Mesenchymal stem cell (in vitro differentiated cells and primary cell): ENCODE measurements around the gene KRT39.

ENCODE experiments used
- DNase-seq: peaks from one replicate; pipeline ENCODE4 v3.0.0-alpha.2; 2013
- H2AFZ ChIP-seq: one replicate; pipeline ENCODE4 v1.6.1; 2013; ENCODE audit warnings: low read depth, mild to moderate bottlenecking, control low read depth, inconsistent platforms, low read length, moderate library complexity
- H2AK5ac ChIP-seq: 2 replicates; pipeline ENCODE4 v1.6.1; 2013; ENCODE audit warnings: low read length, moderate library complexity, mild to moderate bottlenecking, inconsistent platforms; ENCODE audit not compliant: severe bottlenecking
- H2BK120ac ChIP-seq: one replicate; pipeline ENCODE4 v1.6.1; 2013; ENCODE audit warnings: low read depth, mild to moderate bottlenecking, inconsistent platforms, low read length, moderate library complexity
- H2BK12ac ChIP-seq, 2 experiments: one replicate each; pipeline ENCODE4 v1.6.1; 2013; ENCODE audit warnings: inconsistent platforms in 2 of 2, low read length in 2 of 2, mild to moderate bottlenecking in 2 of 2, moderate library complexity in 2 of 2, control low read depth in 1 of 2
- H2BK15ac ChIP-seq: one replicate; pipeline ENCODE4 v1.6.1; 2013; ENCODE audit warnings: mild to moderate bottlenecking, low read depth, inconsistent platforms; ENCODE audit not compliant: poor library complexity, severe bottlenecking
- H2BK5ac ChIP-seq: 2 replicates; pipeline ENCODE4 v1.6.1; 2013; ENCODE audit warnings: low read depth, mild to moderate bottlenecking, low read length, control low read depth, inconsistent platforms; ENCODE audit not compliant: poor library complexity, severe bottlenecking
- H3K14ac ChIP-seq, 2 experiments: one replicate each; pipeline ENCODE4 v1.6.1; 2013; ENCODE audit warnings: inconsistent platforms in 2 of 2, low read length in 2 of 2, control low read depth in 1 of 2, mild to moderate bottlenecking in 1 of 2, moderate library complexity in 1 of 2
- H3K18ac ChIP-seq, 2 experiments: one replicate each; pipeline ENCODE4 v1.6.1; 2013; ENCODE audit warnings: inconsistent platforms in 2 of 2, low read length in 2 of 2, control low read depth in 1 of 2, low read depth in 1 of 2, mild to moderate bottlenecking in 1 of 2
- H3K23ac ChIP-seq, 2 experiments: one replicate each; pipeline ENCODE4 v1.6.1; 2013; ENCODE audit warnings: inconsistent platforms in 2 of 2, low read length in 2 of 2, mild to moderate bottlenecking in 2 of 2, moderate library complexity in 2 of 2, control low read depth in 1 of 2
- H3K27ac ChIP-seq: 2 replicates; pipeline ENCODE4 v1.5.1; 2013; ENCODE audit warnings: mild to moderate bottlenecking, moderate library complexity, low read length, control low read depth, inconsistent platforms; ENCODE audit not compliant: poor library complexity, severe bottlenecking
- H3K27me3 ChIP-seq, 2 experiments: 2 replicates each; pipeline versions ENCODE4 v1.6.1 to v1.7.0; 2013; ENCODE audit warnings: low read length in 2 of 2, mild to moderate bottlenecking in 2 of 2, moderate library complexity in 2 of 2, control low read depth in 1 of 2, inconsistent platforms in 1 of 2; ENCODE audit not compliant: control insufficient read depth in 1 of 2, insufficient read depth in 1 of 2
- H3K36me3 ChIP-seq, 2 experiments: 2 replicates each; pipeline versions ENCODE4 v1.6.1 to v1.7.0; 2013; ENCODE audit warnings: low read length in 2 of 2, control low read depth in 1 of 2, inconsistent platforms in 1 of 2, low read depth in 1 of 2, mild to moderate bottlenecking in 1 of 2; ENCODE audit not compliant: insufficient read depth in 2 of 2, control insufficient read depth in 1 of 2
- H3K4ac ChIP-seq, 2 experiments: one replicate each; pipeline ENCODE4 v1.6.1; 2013; ENCODE audit warnings: inconsistent platforms in 2 of 2, low read length in 2 of 2, mild to moderate bottlenecking in 2 of 2, moderate library complexity in 2 of 2, control low read depth in 1 of 2, low read depth in 1 of 2
- H3K4me1 ChIP-seq: 2 replicates; pipeline ENCODE4 v1.6.1; 2013; ENCODE audit warnings: low read depth, low read length, control low read depth; ENCODE audit not compliant: control insufficient read depth, insufficient read depth
- H3K4me2 ChIP-seq: 2 replicates; pipeline ENCODE4 v1.6.1; 2013; ENCODE audit warnings: low read length, mild to moderate bottlenecking, inconsistent platforms; ENCODE audit not compliant: poor library complexity, severe bottlenecking
- H3K4me3 ChIP-seq, 2 experiments: 2 replicates each; pipeline versions ENCODE4 v1.5.1 to v1.7.0; 2013; ENCODE audit warnings: low read length in 2 of 2, mild to moderate bottlenecking in 2 of 2, control low read depth in 1 of 2, low read depth in 1 of 2; ENCODE audit not compliant: insufficient read depth in 1 of 2
- H3K79me1 ChIP-seq: replicated peaks from 2 replicates; pipeline ENCODE4 v1.6.1; 2013; ENCODE audit warnings: mild to moderate bottlenecking, control low read depth, low read length, inconsistent platforms; ENCODE audit not compliant: poor library complexity, severe bottlenecking
- H3K9ac ChIP-seq: 2 replicates; pipeline ENCODE4 v1.7.0; 2013; ENCODE audit warnings: mild to moderate bottlenecking, low read length, moderate library complexity
- H3K9me3 ChIP-seq: 2 replicates; pipeline ENCODE4 v1.7.0; 2013; ENCODE audit warnings: mild to moderate bottlenecking, low read length; ENCODE audit not compliant: control insufficient read depth
- H4K8ac ChIP-seq: one replicate; pipeline ENCODE4 v1.6.1; 2013; ENCODE audit warnings: inconsistent platforms, mild to moderate bottlenecking, low read length, moderate library complexity
- H4K91ac ChIP-seq: one replicate; pipeline ENCODE4 v1.6.1; 2013; ENCODE audit warnings: mild to moderate bottlenecking, low read length, inconsistent platforms
- WGBS: methylation state at CpG from one replicate; pipeline ENCODE4 v1.1.7; 2013; ENCODE audit warnings: mixed read lengths; 5-methylcytosine and 5-hydroxymethylcytosine counted together

The KRT39 gene

DNA sequence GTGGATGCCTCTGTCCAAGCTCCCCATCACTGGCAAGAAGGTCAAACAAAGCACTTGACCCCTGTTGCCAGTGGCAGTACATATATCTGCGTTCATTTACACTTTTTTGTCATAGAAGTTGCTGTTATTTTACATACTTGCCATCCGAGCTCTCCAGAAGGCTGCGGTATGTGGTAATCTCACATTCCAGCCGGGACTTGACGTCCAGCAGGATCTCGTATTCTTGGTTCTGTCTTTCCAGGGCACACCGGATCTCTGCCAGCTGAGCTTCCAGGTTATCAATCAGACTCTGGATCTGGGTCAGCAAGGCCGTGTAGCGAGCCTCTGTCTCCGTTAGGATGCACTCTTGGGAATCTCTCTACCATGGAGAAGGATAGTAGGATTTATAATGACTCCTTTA lies 6.6 kb downstream of the KRT39 start:
- H3K79me1 ChIP-seq = no peaks in the 10 kb centered on the region
- H3K18ac ChIP-seq = no peak overlapping the region
- no peak overlapping the region for H2AK5ac ChIP-seq
- H3K9me3 ChIP-seq = no peaks in the 10 kb centered on the region
- H2AFZ ChIP-seq = no peak overlapping the region
- H3K4me3 ChIP-seq = no peak overlapping the region
- no peak overlapping the region for H3K9ac ChIP-seq
- H3K4me2 ChIP-seq = no peak overlapping the region
- no peak overlapping the region for H3K4ac ChIP-seq
- no peak overlapping the region for H3K14ac ChIP-seq
- H3K36me3 ChIP-seq = no peaks in the 10 kb centered on the region
- no peak overlapping the region for H3K23ac ChIP-seq
- H4K8ac ChIP-seq = no peak overlapping the region
- H4K91ac ChIP-seq = no peak overlapping the region
- no peak overlapping the region for H2BK120ac ChIP-seq
- H2BK12ac ChIP-seq = no peak overlapping the region
- no peaks in the 10 kb centered on the region for H3K27me3 ChIP-seq
- peaks cover 12% of the 10 kb centered on the region for H3K4me1 ChIP-seq
- no peak overlapping the region for H2BK15ac ChIP-seq
- no peak overlapping the region for H3K27ac ChIP-seq
- H2BK5ac ChIP-seq = no peak overlapping the region
- 54% methylated on average over 7 of the region's 10 CpGs for WGBS
- DNase-seq = peak; percentile 29

DNA sequence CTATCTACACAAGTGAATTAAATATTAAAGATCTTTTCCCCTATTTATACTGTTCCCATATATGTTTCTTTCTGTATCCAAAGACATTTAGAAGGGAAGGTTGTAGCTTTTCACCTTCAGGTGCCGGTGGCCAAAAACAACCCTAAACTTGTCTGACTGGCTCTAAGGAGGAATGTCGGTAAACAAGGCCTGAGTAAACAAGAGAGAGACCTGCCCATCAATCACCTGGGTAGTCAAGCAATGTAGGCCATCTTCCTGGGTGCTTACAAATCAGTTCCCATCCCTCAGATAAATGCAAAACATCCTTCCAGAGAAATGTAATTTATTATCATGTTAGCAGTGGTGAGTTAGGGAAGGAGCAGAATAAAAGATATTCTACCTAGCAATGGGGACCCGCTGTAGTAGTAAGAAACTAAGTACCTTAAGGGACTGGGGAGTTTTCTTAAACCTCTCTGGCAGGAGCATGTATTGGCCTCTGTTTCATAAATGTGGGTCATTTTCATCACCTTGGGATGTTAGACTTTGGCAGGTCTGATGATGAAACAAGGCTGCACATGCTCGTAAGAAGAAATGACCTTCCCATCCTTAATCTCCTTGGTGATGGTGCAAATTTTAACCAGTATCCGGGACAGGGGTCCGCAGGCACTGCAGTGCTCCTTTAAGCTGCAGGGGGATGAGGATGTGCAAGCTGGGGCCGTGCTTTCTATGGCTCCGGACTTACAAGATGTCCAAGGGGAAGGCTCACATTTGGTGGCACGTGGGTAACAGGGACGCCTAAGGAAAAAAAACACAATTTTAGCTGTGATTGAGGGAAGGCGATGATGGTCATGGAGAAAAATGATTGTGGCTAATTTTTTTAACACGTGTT lies 8.4 kb downstream of the KRT39 start:
- H3K14ac ChIP-seq = no peak overlapping the region
- H2AK5ac ChIP-seq = peak overlapping the region; percentile 93
- H2BK5ac ChIP-seq = peak overlapping the region; percentile 63
- no peak overlapping the region for H2BK12ac ChIP-seq
- H3K23ac ChIP-seq = no peak overlapping the region
- no peak overlapping the region for H3K18ac ChIP-seq
- DNase-seq = no peak
- no peak overlapping the region for H3K4ac ChIP-seq
- 84% methylated on average over 11 of the region's 12 CpGs for WGBS
- no peaks in the 10 kb centered on the region for H3K9me3 ChIP-seq
- H3K4me1 ChIP-seq = peaks cover 12% of the 10 kb centered on the region
- H3K79me1 ChIP-seq = no peaks in the 10 kb centered on the region
- no peak overlapping the region for H4K8ac ChIP-seq
- H2BK15ac ChIP-seq = no peak overlapping the region
- H2BK120ac ChIP-seq = no peak overlapping the region
- H3K4me2 ChIP-seq = no peak overlapping the region
- no peak overlapping the region for H2AFZ ChIP-seq
- H4K91ac ChIP-seq = no peak overlapping the region
- no peaks in the 10 kb centered on the region for H3K36me3 ChIP-seq
- peak overlapping the region; percentile 56 for H3K9ac ChIP-seq
- H3K27ac ChIP-seq = peak overlapping the region; percentile 72
- no peak overlapping the region for H3K4me3 ChIP-seq
- H3K27me3 ChIP-seq = no peaks in the 10 kb centered on the region

DNA sequence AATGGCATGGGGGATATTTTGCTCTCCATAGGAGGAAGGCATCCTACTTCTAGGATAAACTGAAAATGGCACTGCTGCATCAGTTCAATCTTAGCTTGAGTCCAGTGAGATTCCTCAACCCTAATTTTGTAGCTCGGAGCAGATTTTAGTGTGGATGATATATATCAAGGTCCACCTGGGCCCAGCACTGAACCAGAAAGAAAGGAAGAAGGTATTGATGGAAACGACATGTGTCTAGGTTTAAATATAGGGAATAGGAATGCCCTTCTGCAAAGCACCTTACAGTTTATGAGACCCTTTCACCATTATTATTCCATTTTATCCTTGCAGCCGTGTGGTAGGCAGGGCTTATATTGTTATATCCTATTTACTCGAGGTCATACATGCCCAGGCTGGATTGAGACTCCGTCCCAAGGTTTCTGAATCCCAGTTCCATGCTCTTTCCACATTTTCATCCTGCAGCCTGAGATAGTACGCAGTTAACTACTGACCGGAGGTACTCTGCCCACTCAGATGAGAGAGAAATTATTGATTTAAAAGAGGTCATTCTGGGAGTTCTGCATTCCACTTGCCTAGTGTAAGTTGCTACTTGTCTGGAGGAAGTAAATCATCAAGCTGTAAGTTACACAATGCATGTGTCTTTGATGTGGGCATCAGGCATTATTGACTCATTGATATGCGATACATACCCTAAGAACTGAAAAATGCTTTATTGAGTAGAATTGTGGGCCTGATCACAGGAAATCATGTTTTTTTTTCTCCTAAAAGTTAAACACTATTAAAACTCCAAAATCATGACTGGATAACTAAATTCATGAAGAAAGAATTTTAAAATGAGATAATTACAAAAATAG lies 10.1 kb downstream of the KRT39 start:
- peaks cover 10% of the 10 kb centered on the region for H3K4me1 ChIP-seq
- H3K36me3 ChIP-seq = no peaks in the 10 kb centered on the region

DNA sequence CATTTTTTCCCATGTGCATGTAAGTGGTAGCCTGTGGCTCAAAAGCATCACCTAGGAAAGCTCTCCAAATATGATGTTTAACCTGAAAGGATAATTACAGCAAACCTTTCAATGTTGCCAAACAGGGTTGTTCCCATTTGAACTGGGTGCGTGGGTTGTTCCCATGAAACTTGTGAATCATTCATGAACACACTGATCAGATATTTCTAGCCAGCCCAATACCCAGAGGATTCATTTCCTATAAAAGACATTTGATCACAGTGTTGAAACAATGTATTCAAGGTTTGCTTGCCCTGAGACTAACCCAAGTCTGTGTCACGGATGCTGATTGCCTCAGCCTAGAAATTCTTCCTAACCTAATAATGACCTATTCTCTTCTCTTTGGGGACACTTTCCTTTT lies 12.9 kb downstream of the KRT39 start:
- H4K8ac ChIP-seq = no peak overlapping the region
- no peak overlapping the region for H2BK120ac ChIP-seq
- H3K36me3 ChIP-seq = no peaks in the 10 kb centered on the region
- H3K4me3 ChIP-seq = no peak overlapping the region
- H3K18ac ChIP-seq = no peak overlapping the region
- H3K9me3 ChIP-seq = no peaks in the 10 kb centered on the region
- no peaks in the 10 kb centered on the region for H3K79me1 ChIP-seq
- H3K14ac ChIP-seq = no peak overlapping the region
- no peak overlapping the region for H4K91ac ChIP-seq
- H2AK5ac ChIP-seq = no peak overlapping the region
- no peak overlapping the region for H3K27ac ChIP-seq
- no peak overlapping the region for H2BK12ac ChIP-seq
- H3K23ac ChIP-seq = no peak overlapping the region
- no peaks in the 10 kb centered on the region for H3K27me3 ChIP-seq
- peak; percentile 7 for DNase-seq
- H3K4me1 ChIP-seq = peaks cover 8% of the 10 kb centered on the region
- peak overlapping the region; percentile 82 for H3K9ac ChIP-seq
- H2BK15ac ChIP-seq = no peak overlapping the region
- WGBS = 85% methylated on average over 2 of the region's 2 CpGs
- no peak overlapping the region for H3K4me2 ChIP-seq
- H3K4ac ChIP-seq = no peak overlapping the region
- H2AFZ ChIP-seq = no peak overlapping the region
- no peak overlapping the region for H2BK5ac ChIP-seq

More for the DNA sequence above, 10.1 kb downstream of the KRT39 start:
- no peaks in the 10 kb centered on the region for H3K79me1 ChIP-seq
- no peak overlapping the region for H2AFZ ChIP-seq
- no peak overlapping the region for H2AK5ac ChIP-seq
- H3K4me2 ChIP-seq = no peak overlapping the region
- H3K9ac ChIP-seq = peak overlapping the region; percentile 56
- no peak overlapping the region for H2BK15ac ChIP-seq
- peak; percentile 60 for DNase-seq
- WGBS = 66% methylated on average over 6 of the region's 8 CpGs
- H4K8ac ChIP-seq = no peak overlapping the region
- no peak overlapping the region for H3K18ac ChIP-seq
- H3K14ac ChIP-seq = no peak overlapping the region
- H3K4ac ChIP-seq = no peak overlapping the region
- H2BK12ac ChIP-seq = no peak overlapping the region
- peak overlapping the region; percentile 93 for H3K27ac ChIP-seq
- H4K91ac ChIP-seq = no peak overlapping the region
- no peak overlapping the region for H3K4me3 ChIP-seq
- H2BK5ac ChIP-seq = peak overlapping the region; percentile 75
- no peak overlapping the region for H2BK120ac ChIP-seq
- H3K23ac ChIP-seq = no peak overlapping the region
- no peaks in the 10 kb centered on the region for H3K27me3 ChIP-seq
- H3K9me3 ChIP-seq = no peaks in the 10 kb centered on the region
